ENCODE data around the gene XPO4. TPM values are rescaled to one million over a fixed set of nuclear protein-coding genes. Genes with fewer than 3 reads are reported as not detected.

Gene XPO4
- total RNA-seq, 3 donors from 2014 or later = 17.1 to 24.6 (median 17.7) TPM

GRCh38 chr13:20801707-20802106 is 100.8 kb downstream of the XPO4 start:
- no peak for DNase-seq (ENCODE audit: low spot score in 2 of 2)
- Histone ChIP-seq H3K4me3 (no peak overlapping the region), H3K4me1 (no peaks in the 10 kb centered on the region), H3K36me3 (no peaks in the 10 kb centered on the region), H3K27ac (no peak overlapping the region), H3K9me3 (no peaks in the 10 kb centered on the region), H3K27me3 (no peaks in the 10 kb centered on the region)
- no peak for TF ChIP-seq POLR2A (IDR thresholded peaks at IDR 0.05)
- no peak for TF ChIP-seq POLR2AphosphoS5 (IDR thresholded peaks at IDR 0.05)
- TF ChIP-seq, protein P1, sequence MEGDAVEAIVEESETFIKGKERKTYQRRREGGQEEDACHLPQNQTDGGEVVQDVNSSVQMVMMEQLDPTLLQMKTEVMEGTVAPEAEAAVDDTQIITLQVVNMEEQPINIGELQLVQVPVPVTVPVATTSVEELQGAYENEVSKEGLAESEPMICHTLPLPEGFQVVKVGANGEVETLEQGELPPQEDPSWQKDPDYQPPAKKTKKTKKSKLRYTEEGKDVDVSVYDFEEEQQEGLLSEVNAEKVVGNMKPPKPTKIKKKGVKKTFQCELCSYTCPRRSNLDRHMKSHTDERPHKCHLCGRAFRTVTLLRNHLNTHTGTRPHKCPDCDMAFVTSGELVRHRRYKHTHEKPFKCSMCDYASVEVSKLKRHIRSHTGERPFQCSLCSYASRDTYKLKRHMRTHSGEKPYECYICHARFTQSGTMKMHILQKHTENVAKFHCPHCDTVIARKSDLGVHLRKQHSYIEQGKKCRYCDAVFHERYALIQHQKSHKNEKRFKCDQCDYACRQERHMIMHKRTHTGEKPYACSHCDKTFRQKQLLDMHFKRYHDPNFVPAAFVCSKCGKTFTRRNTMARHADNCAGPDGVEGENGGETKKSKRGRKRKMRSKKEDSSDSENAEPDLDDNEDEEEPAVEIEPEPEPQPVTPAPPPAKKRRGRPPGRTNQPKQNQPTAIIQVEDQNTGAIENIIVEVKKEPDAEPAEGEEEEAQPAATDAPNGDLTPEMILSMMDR (IDR thresholded peaks at IDR 0.05) = no peak
- intact Hi-C loops (cut with DNase I; ENCODE audit: low total_unique reads) = no loop called here

DNA sequence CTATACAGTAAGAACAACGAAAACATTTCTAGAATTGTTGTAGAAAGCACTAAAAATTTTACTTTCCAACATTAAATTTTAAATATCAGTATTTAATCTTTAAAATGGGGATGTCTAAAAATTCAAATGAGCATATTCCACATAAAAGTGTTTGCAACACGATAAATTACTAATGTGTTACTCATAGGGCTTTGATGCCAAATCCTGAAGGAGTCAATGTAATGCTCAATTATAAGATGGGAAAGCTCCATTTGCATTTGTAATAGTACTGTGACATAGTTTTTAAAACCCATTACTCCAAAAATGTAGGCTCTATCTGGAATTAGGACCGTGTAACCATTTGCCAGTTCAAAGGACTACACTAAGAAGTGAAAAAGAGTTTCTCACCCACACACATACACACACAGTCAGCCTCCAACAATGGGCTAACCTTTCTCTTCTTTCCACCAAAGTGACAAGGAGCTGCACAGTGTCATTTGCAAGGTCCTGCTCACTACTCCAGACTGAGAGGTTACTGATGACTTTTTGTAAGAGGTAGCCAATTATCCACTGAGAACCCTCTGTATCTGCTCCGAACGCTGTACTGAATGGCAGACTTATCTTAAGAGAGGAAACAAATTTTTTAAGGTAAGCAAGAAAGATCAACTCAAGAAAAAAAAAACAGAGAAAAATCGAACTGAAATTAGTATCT is 102.7 kb downstream of the XPO4 start:
- no peaks in the 10 kb centered on the region for H3K9me3 ChIP-seq
- intact Hi-C loops (cut with DNase I; ENCODE audit: low total_unique reads) = no loop called here
- no peaks in the 10 kb centered on the region for H3K4me1 ChIP-seq
- no peaks in the 10 kb centered on the region for H3K36me3 ChIP-seq
- H3K27me3 ChIP-seq = no peaks in the 10 kb centered on the region
- H3K27ac ChIP-seq = no peak overlapping the region
- no peak overlapping the region for H3K4me3 ChIP-seq
- DNase-seq (ENCODE audit: low spot score in 2 of 2) = no peak
- TF ChIP-seq POLR2A (IDR thresholded peaks at IDR 0.05) = no peak

DNA sequence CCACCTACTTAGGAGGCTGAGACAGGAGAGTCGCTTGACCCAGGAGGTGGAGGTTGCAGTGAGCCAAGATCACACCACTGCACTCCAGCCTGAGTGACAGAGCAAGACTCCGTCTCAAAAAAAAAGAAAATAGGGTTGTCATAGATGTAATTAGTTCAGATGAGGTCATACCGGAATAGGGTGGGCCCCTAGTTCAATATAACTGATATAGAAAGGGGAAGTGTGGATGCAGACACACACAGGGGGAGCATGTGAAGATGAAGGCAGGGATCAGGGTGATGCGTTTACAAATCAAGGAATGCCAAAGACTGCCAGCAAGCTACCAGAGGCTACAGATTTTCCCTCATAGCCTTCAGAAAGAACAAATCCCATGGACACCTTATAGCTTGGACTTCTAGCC is 104.5 kb downstream of the XPO4 start:
- no peak for DNase-seq (ENCODE audit: low spot score in 2 of 2)
- Histone ChIP-seq H3K36me3 (no peaks in the 10 kb centered on the region), H3K9me3 (no peaks in the 10 kb centered on the region), H3K4me1 (no peaks in the 10 kb centered on the region), H3K27me3 (no peaks in the 10 kb centered on the region), H3K4me3 (no peak overlapping the region), H3K27ac (no peak overlapping the region)
- TF ChIP-seq POLR2AphosphoS5 (IDR thresholded peaks at IDR 0.05) = no peak
- no peak for TF ChIP-seq POLR2A (IDR thresholded peaks at IDR 0.05)
- TF ChIP-seq, protein P1 (IDR thresholded peaks at IDR 0.05) = no peak
- intact Hi-C loops (cut with DNase I; ENCODE audit: low total_unique reads) = no loop called here

DNA sequence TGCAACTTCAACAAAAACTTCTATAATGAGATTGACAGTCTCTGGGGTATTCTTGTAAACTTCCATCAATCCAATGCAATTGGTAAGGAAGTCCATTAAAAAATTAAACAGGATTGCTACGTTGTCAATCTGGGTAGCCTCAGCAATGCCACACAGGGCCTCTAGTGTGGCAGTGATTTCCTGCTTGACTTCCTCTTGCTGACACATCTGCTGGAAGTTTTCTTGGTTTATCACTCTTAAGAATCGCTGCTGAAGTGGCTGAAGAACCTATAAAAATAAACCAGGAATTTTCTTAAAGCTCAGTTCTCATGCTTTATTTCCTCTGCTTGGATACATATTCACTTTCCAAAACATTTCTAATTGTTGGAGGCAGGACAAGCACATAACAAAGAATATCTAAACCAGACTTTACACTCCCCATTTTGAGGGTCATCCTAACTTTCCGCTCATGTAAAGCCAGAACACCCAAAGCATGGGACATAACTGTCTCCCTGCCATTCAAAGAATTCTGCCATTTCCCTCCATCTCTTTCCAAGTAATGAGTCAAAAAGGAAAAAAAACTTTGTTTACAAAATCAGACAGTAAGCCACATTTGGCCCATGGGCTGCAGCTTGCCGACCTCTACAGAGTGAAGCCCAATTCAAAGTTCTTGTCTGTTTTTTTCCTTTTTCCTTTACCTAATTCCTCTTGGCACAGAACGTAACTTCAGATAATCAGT is 105.6 kb downstream of the XPO4 start:
- intact Hi-C loops (cut with DNase I; ENCODE audit: low total_unique reads) = no loop called here
- H3K4me3 ChIP-seq = no peak overlapping the region
- no peaks in the 10 kb centered on the region for H3K4me1 ChIP-seq
- TF ChIP-seq, protein P1 (IDR thresholded peaks at IDR 0.05) = no peak
- no peak for TF ChIP-seq POLR2A (IDR thresholded peaks at IDR 0.05)
- TF ChIP-seq POLR2AphosphoS5 (IDR thresholded peaks at IDR 0.05) = no peak
- no peaks in the 10 kb centered on the region for H3K36me3 ChIP-seq
- H3K9me3 ChIP-seq = no peaks in the 10 kb centered on the region
- no peak for DNase-seq (ENCODE audit: low spot score in 2 of 2)
- H3K27ac ChIP-seq = no peak overlapping the region
- H3K27me3 ChIP-seq = no peaks in the 10 kb centered on the region

DNA sequence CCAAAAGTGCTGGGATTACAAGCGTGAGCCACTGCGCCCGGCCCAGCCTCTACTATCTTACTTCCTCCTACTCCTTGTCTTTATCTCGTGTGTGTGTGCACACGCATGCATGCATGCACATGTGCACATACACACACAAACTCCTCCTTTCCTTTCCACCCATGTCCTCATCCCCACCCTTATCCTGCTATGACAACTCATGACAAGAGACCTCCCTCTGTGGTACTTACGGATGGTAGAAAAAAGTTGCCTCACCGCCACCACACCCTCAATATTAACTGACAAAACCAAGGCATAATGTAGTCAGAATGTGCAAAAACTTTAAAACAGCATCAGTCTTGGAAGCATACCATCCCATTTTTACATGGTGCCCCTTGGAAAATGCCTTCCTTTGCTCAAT is 112.9 kb downstream of the XPO4 start:
- no peaks in the 10 kb centered on the region for H3K27me3 ChIP-seq
- DNase-seq (ENCODE audit: low spot score in 2 of 2) = no peak
- H3K4me1 ChIP-seq = no peaks in the 10 kb centered on the region
- TF ChIP-seq POLR2AphosphoS5 (IDR thresholded peaks at IDR 0.05) (no peak), POLR2A (IDR thresholded peaks at IDR 0.05) (no peak)
- TF ChIP-seq, protein P1 (IDR thresholded peaks at IDR 0.05) = no peak
- no peaks in the 10 kb centered on the region for H3K9me3 ChIP-seq
- intact Hi-C loops (cut with DNase I; ENCODE audit: low total_unique reads) = no loop called here
- H3K36me3 ChIP-seq = no peaks in the 10 kb centered on the region
- no peak overlapping the region for H3K27ac ChIP-seq
- no peak overlapping the region for H3K4me3 ChIP-seq

All from breast epithelium (tissue), 4 donors.